Hypothalamus (tissue), 51 donors: ENCODE results near the gene HMG20B.
"Not testable (repeated sequence)": the region's sequence is repeated elsewhere in the genome, so short reads cannot be mapped to it uniquely, and the experiment has no call there.

Experiments
- DNase-seq, 51 donors: peaks; one replicate each; lab custom pipeline; 2025; lab: John Stamatoyannopoulos, UW

HMG20B gene

DNA sequence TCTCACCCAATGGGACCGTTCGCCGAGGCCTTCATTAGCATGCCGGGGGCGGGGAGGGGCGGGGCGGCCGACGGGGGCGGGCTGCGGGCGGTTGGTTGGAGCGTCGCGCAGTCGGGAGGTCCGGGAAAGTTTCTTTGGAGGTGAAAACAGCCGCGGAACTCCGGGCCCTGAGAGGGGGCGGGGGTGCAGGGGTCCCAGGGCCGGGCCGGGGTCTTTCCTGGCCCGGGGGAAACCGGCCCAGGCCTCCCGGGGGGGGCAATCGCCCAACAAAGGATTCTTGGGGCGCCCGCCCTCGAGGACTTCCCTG lies at the start of gene HMG20B:
HMG20B (plus strand) TSS at position 90 of the 307 bp plus-strand sequence. CDS start 366 bp downstream, outside the sequence.
- no peak for DNase-seq

GRCh38 chr19:3523361-3524077 lies 49.2 kb upstream of the HMG20B start:
- no peak for DNase-seq

- no peak for DNase-seq
Measured at GRCh38 chr19:3524078-3524842, 48.5 kb upstream of the HMG20B start.

- DNase-seq, result no peak
Measured at GRCh38 chr19:3524904-3525451, 47.8 kb upstream of the HMG20B start.

DNA sequence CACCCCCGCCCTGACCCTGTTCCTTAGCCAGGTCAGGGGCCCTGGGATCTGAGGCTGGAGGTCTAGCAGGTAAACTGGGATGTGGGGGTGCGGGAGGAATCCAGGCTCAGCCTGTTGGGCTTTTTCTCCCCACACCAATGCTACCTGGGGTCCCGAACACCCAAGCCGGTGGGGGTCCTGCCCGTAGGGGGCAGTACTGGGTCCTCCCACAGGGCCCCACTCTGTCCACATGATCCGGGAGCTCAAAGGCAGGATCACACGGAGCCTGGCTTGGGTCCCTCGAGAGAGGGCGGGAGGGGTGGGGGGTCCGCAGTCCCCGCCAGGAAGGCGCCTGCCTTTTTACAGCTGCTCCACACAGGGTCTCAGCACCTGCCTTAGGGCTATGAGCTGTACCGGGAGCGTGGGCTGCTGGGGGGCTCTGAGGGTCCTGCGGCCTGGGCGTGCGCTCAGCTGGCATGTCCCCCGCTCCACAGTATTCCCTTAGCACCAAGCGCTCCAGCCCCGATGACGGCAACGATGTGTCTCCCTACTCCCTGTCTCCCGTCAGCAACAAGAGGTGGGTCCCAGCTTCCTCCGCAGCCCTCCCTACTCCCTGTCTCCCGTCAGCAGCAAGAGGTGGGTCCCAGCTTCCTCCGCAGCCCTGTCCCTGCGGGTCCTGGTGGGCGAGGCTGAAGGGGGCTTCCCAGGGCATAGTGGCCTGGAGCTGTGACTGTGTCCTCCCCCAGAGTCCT lies 46.1 kb upstream of the HMG20B start:
- no peak for DNase-seq

- no peak for DNase-seq
Measured at GRCh38 chr19:3527238-3527910, 45.4 kb upstream of the HMG20B start.

DNA sequence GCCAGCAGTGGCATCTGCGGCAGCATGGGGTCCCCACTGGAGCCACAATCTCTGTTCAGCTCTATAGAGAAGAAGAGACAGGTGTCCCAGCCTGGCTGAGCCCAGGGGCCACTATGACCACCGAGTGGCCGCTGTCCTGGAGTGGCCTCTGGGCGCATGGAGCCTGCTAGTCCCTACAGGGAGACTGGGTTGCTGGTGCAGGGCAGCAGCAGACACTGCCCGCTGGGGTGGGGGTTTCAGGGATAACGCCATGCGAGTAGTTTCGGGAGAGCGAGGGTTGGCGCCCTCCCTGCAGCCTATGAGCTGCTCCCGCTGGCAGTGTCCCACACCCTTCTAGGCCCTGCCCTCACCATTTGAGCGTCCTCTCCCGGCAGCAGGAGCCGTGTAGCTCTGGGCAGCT lies 44.7 kb upstream of the HMG20B start:
- DNase-seq, result no peak

DNA sequence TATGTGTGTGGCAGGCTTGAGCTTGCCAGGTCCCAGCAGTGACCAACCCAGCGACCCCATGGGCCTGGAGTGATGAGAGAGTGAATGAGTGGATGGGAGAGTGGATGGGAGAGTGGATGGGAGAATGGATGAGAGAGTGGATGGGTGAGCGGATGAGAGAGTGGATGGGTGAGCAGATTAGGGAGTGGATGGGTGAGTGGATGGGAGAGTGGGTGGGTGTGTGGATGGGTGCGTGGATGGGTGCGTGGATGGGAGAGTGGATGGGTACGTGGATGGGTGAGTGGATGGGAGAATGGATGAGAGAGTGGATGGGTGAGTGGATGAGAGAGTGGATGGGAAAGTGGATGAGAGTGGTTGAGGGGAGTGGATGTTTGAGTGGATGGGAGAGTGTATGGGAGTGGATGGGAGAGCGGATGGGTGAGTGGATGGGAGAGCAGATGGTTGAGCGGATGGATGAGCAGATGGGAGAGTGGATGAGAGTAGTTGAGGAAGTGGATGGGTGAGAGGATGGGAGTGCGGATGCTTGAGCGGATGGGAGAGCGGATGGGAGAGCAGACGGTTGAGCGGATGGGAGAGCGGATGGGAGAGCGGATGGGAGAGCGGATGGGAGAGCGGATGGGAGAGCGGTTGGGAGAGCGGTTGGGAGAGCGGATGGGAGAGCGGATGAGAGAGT lies 44.1 kb upstream of the HMG20B start:
- DNase-seq, result no peak

GRCh38 chr19:3529299-3529698 lies 43.4 kb upstream of the HMG20B start:
- not testable (repeated sequence) for DNase-seq

DNA sequence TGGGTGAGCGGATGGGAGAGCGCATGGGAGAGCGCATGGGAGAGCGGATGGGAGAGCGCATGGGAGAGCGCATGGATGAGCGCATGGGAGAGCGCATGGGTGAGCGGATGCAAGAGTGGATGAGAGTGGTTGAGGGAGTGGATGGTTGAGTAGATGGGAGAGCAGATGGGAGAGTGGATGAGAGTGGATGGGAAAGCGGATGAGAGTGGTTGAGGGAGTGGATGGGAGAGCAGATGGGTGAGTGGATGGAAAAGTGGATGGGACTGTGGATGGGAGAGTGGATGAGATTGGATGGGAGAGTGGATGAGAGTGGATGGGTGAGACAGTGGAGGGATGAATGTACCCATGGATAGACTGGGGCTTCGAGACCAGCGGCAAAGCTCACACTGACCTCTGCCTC lies 42.4 kb upstream of the HMG20B start:
- DNase-seq, result no peak

DNA sequence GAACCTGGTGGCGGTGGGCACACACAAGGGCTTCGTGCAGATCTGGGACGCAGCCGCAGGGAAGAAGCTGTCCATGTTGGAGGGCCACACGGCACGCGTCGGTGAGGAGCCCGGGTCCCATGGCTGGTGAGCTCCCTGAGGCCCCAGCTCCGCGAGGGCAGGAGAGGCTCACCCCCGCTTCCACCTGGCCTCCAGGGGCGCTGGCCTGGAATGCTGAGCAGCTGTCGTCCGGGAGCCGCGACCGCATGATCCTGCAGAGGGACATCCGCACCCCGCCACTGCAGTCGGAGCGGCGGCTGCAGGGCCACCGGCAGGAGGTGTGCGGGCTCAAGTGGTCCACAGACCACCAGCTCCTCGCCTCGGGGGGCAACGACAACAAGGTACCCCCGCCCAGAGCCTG lies 41.0 kb upstream of the HMG20B start:
- DNase-seq, result no peak

DNA sequence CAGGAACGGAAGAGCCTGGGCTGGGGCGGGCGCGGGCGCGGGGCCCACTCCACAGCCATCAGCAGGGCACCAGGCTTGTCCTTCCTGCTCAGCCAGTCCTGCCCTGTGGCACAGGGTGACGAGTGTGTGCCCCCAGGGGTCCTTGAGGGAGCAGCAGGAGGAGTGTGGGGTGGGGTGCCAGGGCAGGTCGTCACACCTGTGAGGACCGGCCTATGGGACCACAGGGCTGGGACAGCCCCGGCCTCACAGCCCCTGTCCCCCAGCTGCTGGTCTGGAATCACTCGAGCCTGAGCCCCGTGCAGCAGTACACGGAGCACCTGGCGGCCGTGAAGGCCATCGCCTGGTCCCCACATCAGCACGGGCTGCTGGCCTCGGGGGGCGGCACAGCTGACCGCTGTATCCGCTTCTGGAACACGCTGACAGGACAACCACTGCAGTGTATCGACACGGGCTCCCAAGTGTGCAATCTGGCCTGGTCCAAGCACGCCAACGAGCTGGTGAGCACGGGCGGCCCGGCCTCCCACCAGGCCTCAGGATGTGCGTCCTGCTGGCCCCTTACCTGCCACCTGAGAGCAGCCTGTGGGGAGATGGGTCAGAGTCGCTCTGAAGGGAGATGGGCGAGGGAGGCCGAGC lies 40.5 kb upstream of the HMG20B start:
- no peak for DNase-seq

DNA sequence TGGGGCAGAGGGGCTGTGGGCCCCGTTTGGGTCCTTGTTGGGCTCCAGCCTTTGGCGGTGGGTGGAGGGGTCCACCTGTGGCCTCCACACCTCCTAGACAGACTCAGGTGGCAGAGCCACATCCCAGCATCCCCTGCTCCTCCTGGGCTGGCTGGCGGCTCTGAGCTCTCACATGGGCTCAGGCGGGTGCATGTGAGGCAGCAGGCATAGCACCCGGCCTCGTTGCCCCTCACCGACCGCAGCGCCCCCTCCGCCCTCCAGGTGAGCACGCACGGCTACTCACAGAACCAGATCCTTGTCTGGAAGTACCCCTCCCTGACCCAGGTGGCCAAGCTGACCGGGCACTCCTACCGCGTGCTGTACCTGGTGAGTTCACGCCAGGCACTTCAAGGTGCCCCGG lies 39.7 kb upstream of the HMG20B start:
- DNase-seq, result no peak

DNA sequence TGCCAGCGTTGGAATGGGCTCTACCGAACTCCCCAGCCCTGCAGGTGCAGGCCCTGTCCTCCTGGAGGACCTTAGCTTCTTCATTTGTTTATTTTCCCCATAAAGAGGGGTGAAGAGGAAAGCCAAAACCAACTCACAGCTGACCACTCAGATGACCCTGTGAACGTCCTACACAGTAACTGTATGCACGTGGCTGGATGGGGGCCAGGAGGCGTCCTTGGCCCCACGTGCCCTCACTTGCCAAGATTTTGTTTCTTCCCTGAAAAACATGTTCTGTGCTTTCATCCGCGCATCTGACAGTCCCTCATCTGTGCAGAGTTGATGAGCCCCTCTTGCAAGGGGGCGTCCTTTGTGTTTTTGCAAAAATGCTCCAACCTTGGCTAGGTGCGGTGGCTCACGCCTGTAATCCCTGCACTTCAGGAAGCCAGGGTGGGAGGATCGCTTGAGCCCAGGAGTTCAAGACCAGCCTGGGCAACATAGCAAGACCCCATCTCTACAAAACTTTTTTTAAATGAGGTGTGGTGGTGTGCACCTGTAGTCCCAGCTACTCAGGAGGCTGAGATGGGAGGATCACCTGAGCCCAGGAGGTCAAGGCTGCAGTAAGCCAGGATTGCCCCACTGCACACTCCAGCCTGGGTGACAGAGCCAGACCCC lies 39.1 kb upstream of the HMG20B start:
- DNase-seq, result no peak

DNA sequence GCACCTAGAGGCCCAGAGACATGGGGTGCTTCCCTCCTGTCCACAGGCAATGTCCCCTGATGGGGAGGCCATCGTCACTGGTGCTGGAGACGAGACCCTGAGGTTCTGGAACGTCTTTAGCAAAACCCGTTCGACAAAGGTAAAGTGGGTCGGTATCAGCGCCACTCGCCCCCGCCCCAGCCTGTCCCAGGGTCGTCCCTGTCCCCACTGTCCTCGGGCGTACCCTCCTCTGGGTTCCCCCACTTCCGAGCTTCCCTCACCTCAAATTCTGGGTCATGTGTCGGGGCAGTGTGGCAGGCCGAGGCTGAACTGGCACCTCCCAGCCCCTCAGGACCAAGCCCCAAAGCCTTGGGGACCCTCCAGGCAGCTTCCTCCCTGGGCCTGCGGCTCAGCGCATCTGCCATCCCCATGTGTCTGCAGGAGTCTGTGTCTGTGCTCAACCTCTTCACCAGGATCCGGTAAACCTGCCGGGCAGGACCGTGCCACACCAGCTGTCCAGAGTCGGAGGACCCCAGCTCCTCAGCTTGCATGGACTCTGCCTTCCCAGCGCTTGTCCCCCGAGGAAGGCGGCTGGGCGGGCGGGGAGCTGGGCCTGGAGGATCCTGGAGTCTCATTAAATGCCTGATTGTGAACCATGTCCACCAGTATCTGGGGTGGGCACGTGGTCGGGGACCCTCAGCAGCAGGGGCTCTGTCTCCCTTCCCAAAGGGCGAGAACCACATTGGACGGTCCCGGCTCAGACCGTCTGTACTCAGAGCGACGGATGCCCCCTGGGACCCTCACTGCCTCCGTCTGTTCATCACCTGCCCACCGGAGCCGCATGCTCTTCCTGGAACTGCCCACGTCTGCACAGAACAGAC lies 38.1 kb upstream of the HMG20B start:
- DNase-seq, result no peak

GRCh38 chr19:3535235-3535535 lies 37.6 kb upstream of the HMG20B start:
- DNase-seq, result no peak

DNA sequence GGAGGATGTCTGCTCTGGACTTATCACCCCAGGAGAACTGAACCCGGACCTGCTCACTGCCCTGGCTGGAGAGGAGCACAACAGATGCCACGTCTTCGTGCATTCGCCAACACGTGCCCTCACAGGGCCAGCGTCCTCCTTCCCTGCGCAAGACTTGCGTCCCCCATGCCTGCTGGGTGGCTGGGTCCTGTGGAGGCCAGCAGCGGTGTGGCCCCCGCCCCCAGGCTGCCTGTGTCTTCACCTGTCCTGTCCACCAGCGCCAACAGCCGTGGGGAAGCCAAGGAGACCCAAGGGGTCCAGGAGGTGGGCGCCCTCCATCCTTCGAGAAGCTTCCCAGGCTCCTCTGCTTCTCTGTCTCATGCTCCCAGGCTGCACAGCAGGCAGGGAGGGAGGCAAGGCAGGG lies 37.2 kb upstream of the HMG20B start:
- DNase-seq, result no peak

DNA sequence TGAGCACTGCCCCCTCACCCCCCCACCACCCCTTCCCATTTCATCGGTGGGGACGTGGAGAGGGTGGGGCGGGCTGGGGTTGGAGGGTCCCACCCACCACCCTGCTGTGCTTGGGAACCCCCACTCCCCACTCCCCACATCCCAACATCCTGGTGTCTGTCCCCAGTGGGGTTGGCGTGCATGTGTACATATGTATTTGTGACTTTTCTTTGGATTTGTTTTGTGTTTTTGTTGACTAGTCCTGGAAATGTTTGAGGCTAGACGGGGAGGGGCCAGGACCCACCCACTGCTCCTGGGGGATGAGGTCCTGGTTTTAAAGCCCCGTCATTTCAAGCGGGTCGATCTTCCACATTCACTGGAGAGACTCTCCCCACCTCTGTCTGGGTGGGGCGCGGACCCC lies 36.8 kb upstream of the HMG20B start:
- no peak for DNase-seq
